Loucy (cell line): ENCODE data around the gene LKAAEAR1.

ENCODE experiments used
- CTCF ChIP-seq: fragments of 200-600 bp; sonication (generic); conservative IDR thresholded peaks from 2 replicates; pipeline ENCODE4 v1.5.1; 2014; ENCODE audit warnings: mild to moderate bottlenecking, antibody characterized with exemption, low read length
- EZH2phosphoT487 ChIP-seq: fragments of 200-600 bp; IDR thresholded peaks from 2 replicates; pipeline ENCODE4 v1.6.1; 2018; ENCODE audit warnings: antibody characterized with exemption, mild to moderate bottlenecking, moderate library complexity, borderline replicate concordance

DNA sequence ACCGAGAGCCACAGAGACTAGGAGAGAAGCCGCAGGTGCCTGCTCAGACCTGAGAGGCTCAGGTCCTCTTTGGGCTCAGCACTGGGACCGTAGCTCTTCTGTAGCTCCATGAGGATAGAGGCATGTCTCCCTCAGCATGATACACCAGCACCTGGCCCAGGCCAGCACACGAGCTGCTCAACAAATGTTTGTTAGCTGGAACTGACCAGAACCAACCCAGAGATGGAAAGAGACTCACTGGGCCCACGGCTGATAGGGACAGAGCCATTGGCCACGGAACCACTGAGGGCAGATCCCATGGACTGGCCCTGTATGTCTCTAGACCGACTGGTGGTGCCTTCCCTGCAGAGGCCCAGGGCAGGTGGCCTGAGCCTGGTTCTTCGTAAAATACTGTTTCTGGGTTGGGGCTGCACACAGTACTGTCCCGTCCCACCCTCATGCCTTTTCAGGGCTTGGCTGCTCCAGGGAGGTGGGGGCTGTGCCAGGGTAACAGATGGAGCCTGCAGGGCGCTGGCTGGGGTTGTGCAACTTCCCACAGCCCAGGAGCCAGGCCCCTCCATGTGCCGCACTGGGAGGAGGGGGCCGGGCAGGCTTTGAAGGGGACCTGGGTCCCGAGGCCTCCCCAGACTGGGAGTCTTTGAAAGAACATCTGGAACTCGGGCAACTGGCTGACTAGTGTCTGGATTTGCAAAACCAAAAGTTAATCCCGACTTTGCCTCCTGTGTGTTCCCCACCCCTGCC, 43.0 kb downstream of the LKAAEAR1 start:
- TF ChIP-seq EZH2phosphoT487: no peak
- no peak for TF ChIP-seq CTCF
